ENCODE results near the gene ACOT7. TPM values are rescaled to one million over a fixed set of nuclear protein-coding genes. Genes with fewer than 3 reads are reported as not detected.
"Not testable (repeated sequence)": the region's sequence is repeated elsewhere in the genome, so short reads cannot be mapped to it uniquely, and the experiment has no call there.

ACOT7 gene
- total RNA-seq, 2 donors from 2014 or later: 9.9 to 12.9 TPM

DNA sequence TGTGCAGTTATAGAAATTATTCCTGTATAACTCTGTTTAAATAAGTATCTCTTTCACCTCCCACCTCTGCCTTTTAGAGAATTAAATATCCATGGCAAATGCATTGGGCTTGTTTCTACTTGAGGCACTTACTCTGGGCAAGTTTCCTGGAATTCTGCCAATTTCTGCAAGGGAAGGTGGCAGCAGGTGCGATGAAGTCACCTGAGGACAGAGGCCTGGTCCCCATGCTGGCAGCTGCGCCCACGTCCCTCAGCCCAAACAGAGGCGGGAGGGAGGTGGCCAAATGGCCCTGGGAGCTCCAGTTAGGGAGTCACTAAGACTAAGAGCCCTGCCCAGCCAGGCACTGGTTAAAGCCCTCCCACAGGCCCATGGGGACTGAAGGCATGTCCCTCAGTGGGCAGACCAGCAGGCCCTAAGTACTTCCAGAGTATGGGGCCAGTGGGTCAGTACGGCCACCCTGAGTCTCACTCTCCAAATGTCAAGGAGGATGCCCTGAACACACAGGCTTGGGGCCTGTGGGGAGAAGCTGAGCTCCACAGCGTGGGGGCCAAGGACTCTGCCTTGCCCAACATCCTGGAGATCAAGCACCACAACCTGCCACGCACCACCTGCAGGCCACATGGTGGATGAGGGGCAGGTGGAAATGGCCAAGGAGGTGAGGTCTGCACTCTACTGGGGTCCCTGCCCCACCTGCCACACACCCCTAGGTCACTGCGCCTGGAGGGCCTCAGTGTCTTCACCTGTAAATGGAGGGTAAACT lies 19.4 kb downstream of the ACOT7 start:
- intact Hi-C loops (cut with DNase I): no loop called here
- DNase-seq: no peak
- ATAC-seq: no peak

DNA sequence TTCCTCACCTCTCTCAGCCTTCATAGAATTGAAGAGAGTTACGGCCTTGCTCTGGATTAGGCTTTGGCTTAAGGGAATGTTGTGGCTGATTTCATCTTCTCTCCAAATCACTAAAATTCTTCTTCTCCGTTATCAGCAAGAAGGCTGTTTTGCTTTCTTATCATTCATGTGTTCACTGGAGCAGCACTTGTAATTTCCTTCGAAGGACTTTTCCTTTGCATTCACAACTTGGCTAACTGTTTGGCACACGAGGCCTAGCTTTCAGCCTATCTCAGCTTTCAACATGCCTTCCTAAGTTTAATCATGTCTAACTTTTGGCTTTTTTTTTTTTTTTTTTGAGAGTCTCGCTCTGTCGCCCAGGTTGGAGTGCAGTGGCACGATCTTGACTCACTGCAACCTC lies 21.3 kb downstream of the ACOT7 start:
- DNase-seq; intact Hi-C loops (cut with DNase I); ATAC-seq: not testable (repeated sequence)

DNA sequence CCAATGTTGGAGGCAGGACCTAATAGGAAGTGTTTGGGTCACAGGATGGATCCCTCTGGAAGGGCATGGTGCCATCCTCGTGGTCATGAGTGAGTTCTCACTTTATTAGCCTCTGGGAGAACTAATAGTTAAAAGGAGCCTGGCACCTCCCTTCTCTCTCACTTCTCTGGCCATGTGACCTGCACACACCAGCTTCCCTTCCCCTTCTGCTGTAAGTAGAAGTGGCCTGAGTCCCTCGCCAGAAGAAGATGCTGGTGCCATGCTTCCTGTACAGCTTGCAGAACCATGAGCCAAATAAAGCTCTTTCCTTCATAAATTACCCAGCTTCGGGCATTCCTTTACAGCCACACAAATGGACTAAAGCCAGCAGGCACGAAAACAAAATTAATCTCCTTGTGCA lies 23.6 kb downstream of the ACOT7 start:
- intact Hi-C loops (cut with DNase I): no loop called here
- DNase-seq (no peak), ATAC-seq (no peak)

DNA sequence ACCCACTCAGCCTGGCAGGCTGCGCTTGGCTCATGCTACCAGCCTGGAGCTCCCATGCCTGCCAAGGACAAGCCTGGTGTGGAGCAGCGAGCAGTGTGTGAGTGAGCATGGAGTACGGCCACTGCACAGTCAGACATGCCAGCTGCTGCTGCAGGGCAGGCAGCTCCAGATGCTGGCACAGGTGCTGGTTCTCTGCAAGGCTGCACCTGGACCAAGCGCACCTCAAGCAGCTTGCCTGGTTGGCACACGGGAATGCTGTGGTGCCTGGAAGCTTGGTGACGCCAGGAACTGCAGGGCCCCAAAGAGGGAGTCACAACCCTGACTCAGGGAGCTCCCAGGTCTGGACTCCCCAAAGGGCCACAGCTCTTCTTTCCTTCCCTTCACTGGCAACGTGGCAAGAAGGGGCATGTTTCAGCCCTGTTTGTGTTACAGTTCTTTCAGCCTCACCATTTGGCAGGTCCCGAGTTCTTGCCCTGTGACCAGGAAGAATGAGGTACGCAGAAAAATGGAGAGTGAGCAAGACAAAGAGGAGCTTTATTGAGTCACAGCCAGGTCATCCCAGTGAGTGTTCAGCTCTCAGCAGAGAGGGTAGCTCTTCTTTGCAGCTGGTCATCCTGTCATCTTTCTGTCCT lies 26.1 kb downstream of the ACOT7 start:
- peak; percentile 72 to 87 for ATAC-seq
- intact Hi-C loops (cut with DNase I): loop anchor here in 1 of 2 donors (5.0 kb wide), 1 partner anchor 35 kb away; no protein-coding TSS in a partner anchor
- DNase-seq: no peak

DNA sequence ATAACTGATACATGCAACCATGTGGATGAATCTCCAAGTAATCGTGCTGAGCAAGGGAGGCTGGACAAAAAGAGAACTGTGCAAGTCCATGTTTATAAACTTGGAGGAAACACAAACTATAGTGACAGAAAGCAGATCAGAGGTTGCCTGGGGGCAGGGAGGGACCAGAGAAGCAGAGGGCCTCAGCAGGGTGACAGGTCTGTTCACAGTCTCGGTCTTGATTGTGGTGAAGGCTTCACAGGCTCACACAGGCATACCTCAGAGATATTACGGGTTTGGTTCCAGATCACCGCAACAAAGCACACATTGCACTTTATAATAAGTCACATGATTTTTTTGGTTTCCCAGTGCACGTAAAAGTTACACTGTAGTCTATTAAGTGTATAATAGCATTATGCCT lies 28.5 kb downstream of the ACOT7 start:
- DNase-seq: no peak
- intact Hi-C loops (cut with DNase I): loop anchor here in 1 of 2 donors (5.0 kb wide), 1 partner anchor 37 kb away; no protein-coding TSS in a partner anchor
- no peak for ATAC-seq

DNA sequence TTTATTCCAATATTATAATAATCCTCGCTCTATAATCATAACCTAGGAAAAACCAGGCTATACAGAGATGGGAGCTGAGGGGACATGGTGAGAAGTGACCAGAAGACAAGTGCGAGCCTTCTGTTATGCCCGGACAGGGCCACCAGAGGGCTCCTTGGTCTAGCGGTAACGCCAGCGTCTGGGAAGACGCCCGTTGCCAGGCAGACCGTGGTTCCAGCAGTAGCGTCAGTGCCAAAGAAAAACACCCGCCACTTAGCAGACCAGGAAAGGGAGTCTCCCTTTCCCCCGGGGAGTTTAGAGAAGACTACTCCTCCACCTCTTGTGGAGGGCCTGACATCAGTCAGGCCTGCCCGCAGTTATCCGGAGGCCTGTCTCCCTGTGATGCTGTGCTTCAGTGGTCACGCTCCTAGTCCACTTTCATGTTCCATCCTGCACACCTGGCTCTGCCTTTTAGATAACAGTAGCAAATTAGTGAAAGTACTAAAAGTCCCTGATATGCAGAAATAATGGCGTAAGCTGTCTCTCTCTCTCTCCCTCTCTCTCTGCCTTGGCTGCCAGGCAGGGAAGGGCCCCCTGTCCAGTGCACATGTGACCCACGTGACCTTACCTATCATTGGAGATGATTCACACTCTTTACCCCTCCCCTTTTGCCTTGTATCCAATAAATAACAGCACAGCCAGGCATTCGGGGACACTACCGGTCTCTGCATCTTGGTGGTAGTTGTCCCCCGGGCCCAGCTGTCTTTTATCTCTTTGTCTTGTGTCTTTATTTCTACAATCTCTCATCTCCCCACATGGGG lies 30.3 kb downstream of the ACOT7 start:
- intact Hi-C loops (cut with DNase I): loop anchor here in 1 of 2 donors (2.0 kb wide), 1 partner anchor 42 kb away; no protein-coding TSS in a partner anchor
- DNase-seq: peak; percentile 75
- not testable (repeated sequence) for ATAC-seq

DNA sequence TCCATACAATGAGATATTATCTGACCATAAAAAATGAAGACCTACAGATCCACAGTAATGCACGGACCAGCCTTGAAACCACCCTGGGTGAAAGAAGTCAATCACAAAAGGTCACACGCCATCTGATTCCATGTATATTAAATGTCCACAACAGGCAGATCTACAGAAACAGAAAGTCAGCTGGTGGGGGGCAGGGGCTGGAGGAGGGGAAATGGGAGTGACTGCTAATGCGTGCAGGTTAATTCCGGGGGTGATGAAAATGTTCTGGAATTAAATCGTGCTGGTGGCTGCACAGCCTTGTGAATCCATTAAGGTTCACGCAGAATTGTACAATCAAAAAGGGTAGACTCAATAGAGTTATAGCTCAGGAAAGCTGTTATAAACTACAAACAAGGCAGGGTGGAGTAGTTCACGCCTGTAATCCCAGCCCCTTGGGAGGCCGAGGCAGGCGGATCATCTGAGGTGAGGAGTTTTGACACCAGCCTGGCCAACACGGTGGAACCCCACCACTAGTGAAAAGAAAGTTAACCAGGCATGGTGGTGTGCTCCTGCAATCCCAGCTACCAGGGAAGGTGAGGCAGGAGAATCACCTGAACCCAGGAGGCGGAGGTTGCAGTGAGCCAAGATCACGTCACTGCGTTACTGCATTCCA lies 32.3 kb downstream of the ACOT7 start:
- no peak for DNase-seq
- ATAC-seq: no peak
- intact Hi-C loops (cut with DNase I): no loop called here

DNA sequence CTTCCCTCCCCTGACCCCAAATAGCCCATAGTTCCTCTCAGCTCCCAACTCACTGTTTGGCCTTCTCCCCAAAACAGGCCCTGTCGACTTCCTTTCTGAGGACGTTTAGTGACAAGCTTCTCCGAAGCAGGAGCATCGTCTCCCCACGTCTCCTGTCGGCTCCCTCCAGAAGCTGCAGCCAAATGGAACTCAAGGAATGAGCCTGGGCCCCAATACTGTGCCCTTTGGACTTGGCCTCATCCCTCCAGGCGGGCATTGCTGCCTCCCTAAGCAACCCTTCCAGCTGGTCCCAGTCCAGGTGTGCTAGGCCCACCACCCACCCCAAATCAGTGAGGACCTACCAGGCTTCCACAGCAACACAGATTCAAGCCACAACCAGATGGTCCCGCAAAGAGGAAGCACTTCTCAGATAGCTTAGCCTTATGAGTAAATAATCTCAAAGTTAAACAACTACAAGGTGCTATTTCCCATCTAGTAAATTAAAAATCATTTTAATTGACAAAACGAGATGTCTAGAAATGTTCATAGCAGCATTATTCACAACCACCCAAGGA lies 33.0 kb downstream of the ACOT7 start:
- ATAC-seq: no peak
- no peak for DNase-seq
- intact Hi-C loops (cut with DNase I): no loop called here

DNA sequence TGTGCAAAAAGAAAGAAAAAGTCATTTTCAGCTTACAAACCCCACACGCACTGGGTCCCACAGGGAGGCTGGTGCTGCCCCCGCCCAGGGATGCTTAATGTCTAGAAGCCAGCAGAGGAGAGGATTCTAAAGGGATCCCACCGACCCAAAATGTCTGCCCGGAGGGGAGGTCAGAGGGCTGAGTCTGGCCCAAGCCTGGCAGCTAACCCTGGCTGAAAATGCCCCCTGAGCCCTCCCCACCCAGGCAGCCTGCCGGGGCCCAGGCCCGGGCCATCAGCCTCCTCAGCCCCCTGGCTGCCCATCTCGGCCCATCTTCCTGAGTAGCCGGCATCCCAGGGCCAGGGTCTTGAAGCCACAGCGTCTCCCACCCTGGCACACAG lies 33.5 kb downstream of the ACOT7 start:
- intact Hi-C loops (cut with DNase I): no loop called here
- ATAC-seq (no peak), DNase-seq (no peak)

DNA sequence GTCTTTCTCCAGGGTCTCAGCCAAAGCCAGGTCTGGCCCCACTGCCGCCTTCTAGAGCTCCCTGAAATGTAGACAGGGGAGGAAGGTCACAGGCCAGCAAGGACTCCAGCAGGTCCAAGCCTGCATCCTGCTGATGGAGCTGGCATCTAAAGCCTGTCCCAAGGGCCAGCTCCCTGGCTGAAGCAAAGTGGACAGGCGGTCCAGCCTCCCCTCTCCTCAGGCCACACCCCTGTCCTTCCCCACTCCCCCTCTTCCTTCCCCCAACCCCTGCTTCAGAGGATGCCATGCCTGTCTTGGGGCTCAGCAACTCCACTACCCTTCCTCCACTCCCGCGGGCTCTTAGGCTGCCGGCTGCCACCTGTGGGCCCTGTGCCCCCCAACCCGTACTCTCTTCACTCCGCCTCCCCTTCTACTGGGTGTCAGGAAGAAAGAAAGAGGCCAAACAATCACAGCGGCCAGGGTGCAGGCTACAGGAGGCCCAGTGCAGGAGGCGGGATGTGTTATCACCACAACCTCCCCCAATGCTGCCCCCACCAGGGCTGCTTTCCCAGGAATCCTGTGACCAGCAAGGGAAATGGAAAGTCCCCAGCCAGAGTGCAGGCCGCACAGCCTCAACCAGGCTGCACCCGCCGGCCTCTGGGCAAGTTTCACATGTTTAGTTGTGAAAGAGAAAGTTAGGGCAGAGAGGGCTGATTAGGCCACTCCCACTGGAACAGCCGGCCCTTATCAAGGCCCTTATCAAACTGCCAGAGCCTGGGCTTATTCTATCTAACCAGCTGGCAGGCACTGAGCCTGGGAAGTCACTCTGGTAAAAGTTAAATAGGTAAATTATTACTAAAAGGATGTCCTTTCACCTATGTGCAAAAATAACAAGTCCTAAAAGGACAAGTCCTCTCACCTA lies 34.1 kb downstream of the ACOT7 start:
- intact Hi-C loops (cut with DNase I): no loop called here
- DNase-seq (peak; percentile 75), ATAC-seq (peak; percentile 81 to 87)

DNA sequence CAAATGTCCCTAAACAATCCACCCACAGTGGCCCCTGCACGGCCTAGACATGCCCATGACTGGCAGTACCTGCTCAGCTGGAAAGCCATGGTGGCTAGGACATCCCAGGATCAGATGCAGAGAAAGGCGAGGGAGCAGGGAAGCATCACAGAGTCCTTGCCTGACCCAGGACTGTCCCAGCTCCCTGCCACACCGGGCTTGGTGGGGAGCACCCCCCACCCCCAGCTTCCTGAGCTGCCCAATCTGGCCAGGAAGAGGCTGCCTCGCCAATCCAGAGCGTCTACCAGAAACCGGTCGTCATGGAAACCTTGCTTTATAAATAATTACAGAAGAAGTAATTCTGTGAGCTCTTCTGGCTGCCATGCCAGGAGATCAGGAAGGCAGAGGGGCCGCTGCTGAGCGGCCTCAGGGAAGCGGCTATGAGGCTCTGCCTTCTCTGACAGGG lies 34.8 kb downstream of the ACOT7 start:
- peak; percentile 71 for DNase-seq
- intact Hi-C loops (cut with DNase I): no loop called here

DNA sequence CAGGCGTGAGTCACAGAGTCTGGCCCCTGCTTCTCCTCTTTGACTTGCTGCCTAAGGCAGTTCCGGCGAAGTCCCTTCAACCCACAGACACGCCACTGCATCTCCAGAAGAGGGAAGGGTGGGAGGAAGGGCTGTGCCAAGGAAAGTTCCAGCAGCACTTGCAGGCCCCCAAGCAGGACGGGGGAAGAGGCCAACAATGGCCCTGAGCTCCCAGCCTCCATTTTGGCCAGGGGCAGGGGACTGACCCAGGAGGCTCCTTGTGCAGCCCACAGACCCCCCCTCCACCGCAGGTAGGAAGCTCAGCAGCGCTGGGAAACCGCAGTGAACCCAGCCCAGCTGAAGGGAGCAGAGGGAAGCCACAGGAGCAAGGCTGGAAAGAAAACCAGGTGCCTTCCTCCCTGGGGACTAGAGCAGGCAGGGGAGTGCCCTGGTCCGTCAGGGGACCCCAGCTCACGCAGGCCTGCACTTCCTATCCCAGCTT lies 35.4 kb downstream of the ACOT7 start:
- intact Hi-C loops (cut with DNase I): no loop called here
- DNase-seq (no peak), ATAC-seq (no peak)

More for the DNA sequence above, 34.8 kb downstream of the ACOT7 start:
- ATAC-seq: peak; percentile 42 to 48

DNA sequence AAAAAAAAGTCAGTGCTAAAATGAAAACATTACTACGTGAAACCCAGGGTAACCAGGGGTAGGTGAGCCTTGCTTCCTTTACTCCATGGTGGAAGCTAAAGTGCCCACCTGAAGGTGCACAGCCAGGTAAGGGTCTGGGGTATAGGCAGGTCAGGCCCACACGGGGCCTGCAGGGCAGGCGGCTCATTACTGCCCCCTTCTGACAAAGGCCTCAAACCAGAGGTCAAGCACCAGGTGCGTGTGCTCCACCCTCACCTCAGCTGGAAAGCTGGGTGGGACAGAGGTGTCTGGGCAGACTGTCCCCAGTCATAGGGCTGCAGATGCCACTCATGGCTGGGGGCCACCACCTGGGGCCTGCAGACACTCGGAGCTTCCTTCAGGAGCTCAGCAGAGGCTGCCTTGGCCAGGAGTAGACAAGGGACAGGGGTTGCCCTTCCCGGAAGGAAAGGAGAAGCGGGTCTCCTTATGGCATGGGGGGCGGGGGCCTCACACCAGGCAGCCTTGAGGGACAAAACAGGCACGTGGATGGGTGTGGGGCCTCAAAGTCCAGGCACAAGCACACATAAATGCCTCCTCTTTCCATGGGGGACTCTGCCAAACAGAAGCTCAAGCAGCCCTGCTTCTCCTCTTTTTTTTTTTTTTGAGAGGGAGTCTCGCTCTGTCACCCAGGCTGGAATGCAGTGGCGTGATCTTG lies 36.2 kb downstream of the ACOT7 start:
- intact Hi-C loops (cut with DNase I): no loop called here
- DNase-seq (no peak), ATAC-seq (no peak)

DNA sequence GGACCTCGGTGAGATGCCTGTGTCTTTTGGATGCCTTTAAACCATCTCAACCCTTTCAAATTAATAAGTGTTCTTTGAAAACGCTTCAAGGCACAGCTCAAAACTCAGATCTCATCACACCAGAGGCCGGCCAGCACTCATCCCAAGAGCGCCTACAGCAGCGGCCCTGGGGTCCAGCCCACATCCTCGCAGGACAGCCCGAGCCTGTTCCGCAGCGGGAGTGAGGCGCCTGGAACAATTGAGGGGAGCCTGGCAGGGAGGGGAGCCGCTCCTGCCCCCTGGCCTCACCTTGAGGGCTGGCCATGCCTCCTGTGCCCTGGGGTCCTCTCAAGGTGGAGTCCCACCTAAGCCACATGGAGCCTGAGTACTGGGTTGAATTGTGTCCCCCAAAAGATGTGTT lies 37.9 kb downstream of the ACOT7 start:
- ATAC-seq (no peak), DNase-seq (no peak)
- intact Hi-C loops (cut with DNase I): no loop called here

DNA sequence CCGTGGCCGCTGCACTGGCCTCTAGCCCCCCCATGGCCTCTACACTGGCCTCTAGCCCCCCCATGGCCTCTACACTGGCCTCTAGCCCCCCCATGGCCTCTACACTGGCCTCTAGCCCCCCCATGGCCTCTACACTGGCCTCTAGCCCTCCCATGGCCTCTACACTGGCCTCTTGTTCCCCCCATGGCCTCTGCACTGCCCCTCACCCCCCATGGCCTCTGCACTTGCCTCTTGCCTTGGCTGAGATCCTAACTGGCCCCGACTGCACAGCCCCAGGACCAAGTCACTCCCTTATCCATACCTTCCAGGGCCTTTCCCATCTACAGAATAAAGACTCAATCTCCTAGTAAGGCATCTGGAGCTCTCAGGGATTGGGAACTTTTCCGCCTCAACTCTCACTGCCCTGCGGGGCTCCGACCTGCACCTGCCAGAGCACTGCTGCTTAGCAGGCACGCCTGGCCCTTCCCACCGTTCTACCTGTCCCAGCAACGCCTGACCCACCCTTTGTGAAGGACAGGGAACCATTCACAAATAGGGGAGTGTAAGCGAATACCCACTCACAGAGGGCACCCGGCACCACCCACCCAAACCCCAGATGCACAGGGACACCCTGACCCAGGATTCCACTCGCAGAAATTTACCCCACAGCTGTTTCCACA lies 38.8 kb downstream of the ACOT7 start:
- intact Hi-C loops (cut with DNase I): no loop called here

DNA sequence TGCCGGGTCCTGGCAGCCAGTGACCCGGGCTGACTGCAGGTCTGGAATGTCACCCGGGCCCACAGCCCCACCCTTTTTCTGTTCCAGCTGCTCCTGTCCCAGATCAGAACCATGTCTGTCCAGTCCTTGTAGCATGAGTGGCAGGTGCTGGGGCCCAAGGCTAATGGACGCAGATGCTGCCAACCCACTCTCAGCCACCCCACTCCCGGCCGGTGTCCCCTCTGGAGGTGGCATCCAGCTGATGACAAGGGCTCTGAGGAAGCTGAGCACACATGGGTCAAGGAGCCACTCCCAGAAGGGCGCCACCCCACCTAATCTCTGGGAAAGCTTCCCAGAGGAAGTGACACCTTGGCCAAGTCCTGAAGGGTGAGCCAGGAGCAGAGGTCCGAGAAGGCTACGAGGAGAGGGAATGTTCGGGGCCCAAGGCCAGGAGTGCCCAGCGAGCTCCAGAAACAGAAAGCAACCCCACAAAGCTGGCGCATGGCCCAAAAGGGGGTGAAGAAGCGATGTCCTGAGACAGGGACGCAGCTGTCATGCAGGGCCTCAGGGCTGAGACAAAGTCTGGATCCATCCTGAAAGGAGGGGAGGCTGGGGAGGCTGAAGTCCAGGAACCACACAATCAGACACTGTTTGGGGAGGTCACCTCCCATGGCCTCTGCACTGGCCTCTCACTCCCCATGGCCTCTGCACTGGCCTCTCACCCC lies 39.5 kb downstream of the ACOT7 start:
- DNase-seq (peak; percentile 68), ATAC-seq (peak; percentile 59 to 76)
- intact Hi-C loops (cut with DNase I): no loop called here

More for the DNA sequence above, 38.8 kb downstream of the ACOT7 start:
- ATAC-seq (no peak), DNase-seq (no peak)
